Measurements from ENCODE around the gene BICRA. TPM values are rescaled to one million over a fixed set of nuclear protein-coding genes. Genes with fewer than 3 reads are reported as not detected.
A peak's percentile ranks its signal among the peaks of the same experiment; 100 is the strongest.

Gene BICRA
- 17.1 and 20.4 TPM in 2 replicates for total RNA-seq
- long read RNA-seq, partial matches to known transcripts = 0 of 1 reads
- long read RNA-seq, other reads (novel, unspliced or antisense) = 1 of 1 reads

- Mint-ChIP-seq H3K9me3 (ENCODE audit: unreplicated experiment) (no peaks in the 10 kb centered on the region), H3K4me3 (ENCODE audit: unreplicated experiment) (peak within 1 kb of the TSS; percentile 92), H3K27me3 (ENCODE audit: unreplicated experiment) (no peaks in the 10 kb centered on the region), H3K27ac (ENCODE audit: unreplicated experiment) (peak within 1 kb of the TSS; percentile 94), H3K36me3 (ENCODE audit: unreplicated experiment) (peaks cover 2% of the 10 kb centered on the region), H3K4me1 (ENCODE audit: unreplicated experiment) (peaks cover 36% of the 10 kb centered on the region)
- TF ChIP-seq, protein P1, sequence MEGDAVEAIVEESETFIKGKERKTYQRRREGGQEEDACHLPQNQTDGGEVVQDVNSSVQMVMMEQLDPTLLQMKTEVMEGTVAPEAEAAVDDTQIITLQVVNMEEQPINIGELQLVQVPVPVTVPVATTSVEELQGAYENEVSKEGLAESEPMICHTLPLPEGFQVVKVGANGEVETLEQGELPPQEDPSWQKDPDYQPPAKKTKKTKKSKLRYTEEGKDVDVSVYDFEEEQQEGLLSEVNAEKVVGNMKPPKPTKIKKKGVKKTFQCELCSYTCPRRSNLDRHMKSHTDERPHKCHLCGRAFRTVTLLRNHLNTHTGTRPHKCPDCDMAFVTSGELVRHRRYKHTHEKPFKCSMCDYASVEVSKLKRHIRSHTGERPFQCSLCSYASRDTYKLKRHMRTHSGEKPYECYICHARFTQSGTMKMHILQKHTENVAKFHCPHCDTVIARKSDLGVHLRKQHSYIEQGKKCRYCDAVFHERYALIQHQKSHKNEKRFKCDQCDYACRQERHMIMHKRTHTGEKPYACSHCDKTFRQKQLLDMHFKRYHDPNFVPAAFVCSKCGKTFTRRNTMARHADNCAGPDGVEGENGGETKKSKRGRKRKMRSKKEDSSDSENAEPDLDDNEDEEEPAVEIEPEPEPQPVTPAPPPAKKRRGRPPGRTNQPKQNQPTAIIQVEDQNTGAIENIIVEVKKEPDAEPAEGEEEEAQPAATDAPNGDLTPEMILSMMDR (IDR thresholded peaks at IDR 0.05) = no peak
- peak; percentile 95 for DNase-seq (ENCODE audit: extremely low spot score, unreplicated experiment)
Measured at GRCh38 chr19:47608969-47609905, at the start of gene BICRA. TSS of gene BICRA (plus strand) at chr19:47609134. CDS start at chr19:47673575, 64,441 bp downstream.

- no peak overlapping the region for H3K27ac Mint-ChIP-seq (ENCODE audit: unreplicated experiment)
- no peak for DNase-seq (ENCODE audit: extremely low spot score, unreplicated experiment)
- no peaks in the 10 kb centered on the region for H3K9me3 Mint-ChIP-seq (ENCODE audit: unreplicated experiment)
- H3K27me3 Mint-ChIP-seq (ENCODE audit: unreplicated experiment) = peaks cover 8% of the 10 kb centered on the region
- peaks cover 8% of the 10 kb centered on the region for H3K4me1 Mint-ChIP-seq (ENCODE audit: unreplicated experiment)
- no peaks in the 10 kb centered on the region for H3K36me3 Mint-ChIP-seq (ENCODE audit: unreplicated experiment)
- H3K4me3 Mint-ChIP-seq (ENCODE audit: unreplicated experiment) = no peak overlapping the region
- TF ChIP-seq, protein P1 (IDR thresholded peaks at IDR 0.05) = no peak
Measured at GRCh38 chr19:47560999-47561398, 47.9 kb upstream of the BICRA start.

DNA sequence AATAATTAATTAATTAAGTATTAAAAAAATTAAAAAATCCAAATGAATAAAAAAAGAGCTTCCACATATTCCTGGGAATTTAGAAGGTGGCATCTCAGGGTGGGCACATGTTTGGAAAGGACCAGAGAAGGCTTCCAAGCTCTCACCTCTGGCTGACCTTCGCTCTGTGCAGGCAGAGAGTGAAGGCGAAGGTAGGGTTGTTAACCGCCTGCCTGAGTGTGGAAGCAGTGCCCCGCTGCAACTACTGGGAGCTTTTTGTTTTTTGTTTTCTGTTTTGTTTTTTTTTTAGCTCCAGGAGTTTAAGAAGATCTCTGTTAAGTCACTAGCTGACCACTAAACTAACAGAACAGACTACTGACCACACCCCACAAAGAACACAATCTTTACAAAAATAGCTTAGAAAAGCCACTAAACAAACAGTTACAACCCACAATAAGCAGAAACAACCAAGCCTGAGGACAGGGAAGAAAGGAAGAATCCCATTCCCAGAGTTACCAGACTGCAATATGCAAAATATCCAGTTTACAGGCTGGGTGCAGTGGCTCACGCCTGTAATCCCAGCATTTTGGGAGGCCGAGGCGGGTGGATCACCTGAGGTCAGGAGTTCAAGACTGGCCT, 47.4 kb upstream of the BICRA start:
- peaks cover 8% of the 10 kb centered on the region for H3K4me1 Mint-ChIP-seq (ENCODE audit: unreplicated experiment)

GRCh38 chr19:47564081-47564480, 44.9 kb upstream of the BICRA start:
- Mint-ChIP-seq H3K27me3 (ENCODE audit: unreplicated experiment) (peaks cover 8% of the 10 kb centered on the region), H3K27ac (ENCODE audit: unreplicated experiment) (no peak overlapping the region), H3K4me1 (ENCODE audit: unreplicated experiment) (peaks cover 8% of the 10 kb centered on the region), H3K36me3 (ENCODE audit: unreplicated experiment) (no peaks in the 10 kb centered on the region), H3K4me3 (ENCODE audit: unreplicated experiment) (no peak overlapping the region), H3K9me3 (ENCODE audit: unreplicated experiment) (no peaks in the 10 kb centered on the region)
- TF ChIP-seq, protein P1 (IDR thresholded peaks at IDR 0.05) = no peak
- no peak for DNase-seq (ENCODE audit: extremely low spot score, unreplicated experiment)

More for the DNA sequence above, 47.4 kb upstream of the BICRA start:
- no peak for DNase-seq (ENCODE audit: extremely low spot score, unreplicated experiment)
- peaks cover 8% of the 10 kb centered on the region for H3K27me3 Mint-ChIP-seq (ENCODE audit: unreplicated experiment)
- no peak overlapping the region for H3K27ac Mint-ChIP-seq (ENCODE audit: unreplicated experiment)
- no peak overlapping the region for H3K4me3 Mint-ChIP-seq (ENCODE audit: unreplicated experiment)
- TF ChIP-seq, protein P1 (IDR thresholded peaks at IDR 0.05) = no peak
- H3K36me3 Mint-ChIP-seq (ENCODE audit: unreplicated experiment) = no peaks in the 10 kb centered on the region
- no peaks in the 10 kb centered on the region for H3K9me3 Mint-ChIP-seq (ENCODE audit: unreplicated experiment)

DNA sequence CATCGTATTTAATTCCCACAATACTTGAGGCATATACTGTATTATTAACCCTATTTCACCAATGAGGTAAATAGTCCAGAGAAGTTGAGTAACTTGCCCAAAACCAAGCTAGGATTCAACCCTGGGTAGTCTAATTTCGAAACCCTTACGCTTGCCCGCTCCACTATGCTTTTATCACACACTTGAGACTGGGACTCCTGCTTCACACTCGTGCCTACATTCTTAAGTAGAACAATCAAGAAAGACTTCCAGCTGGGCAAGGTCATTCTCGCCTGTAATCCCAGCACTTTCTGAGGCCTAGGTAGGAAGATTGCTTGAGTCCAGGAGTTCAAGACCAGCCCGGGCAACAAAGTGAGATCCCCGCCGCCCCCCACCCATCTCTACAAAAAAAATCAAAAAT, 39.6 kb upstream of the BICRA start:
- peaks cover 5% of the 10 kb centered on the region for H3K27me3 Mint-ChIP-seq (ENCODE audit: unreplicated experiment)
- TF ChIP-seq, protein P1 (IDR thresholded peaks at IDR 0.05) = no peak
- no peak overlapping the region for H3K27ac Mint-ChIP-seq (ENCODE audit: unreplicated experiment)
- no peaks in the 10 kb centered on the region for H3K9me3 Mint-ChIP-seq (ENCODE audit: unreplicated experiment)
- no peaks in the 10 kb centered on the region for H3K36me3 Mint-ChIP-seq (ENCODE audit: unreplicated experiment)
- no peaks in the 10 kb centered on the region for H3K4me1 Mint-ChIP-seq (ENCODE audit: unreplicated experiment)
- no peak for DNase-seq (ENCODE audit: extremely low spot score, unreplicated experiment)
- H3K4me3 Mint-ChIP-seq (ENCODE audit: unreplicated experiment) = no peak overlapping the region

Data from osteocyte (in vitro differentiated cells).